GM08714 (cell line): Measurements from ENCODE around the gene TBC1D5.
"Not testable (repeated sequence)": the region's sequence is repeated elsewhere in the genome, so short reads cannot be mapped to it uniquely, and the experiment has no call there.

Source experiments
- H3K4me3 ChIP-seq: fragments of 200-500 bp; sonication (Bioruptor generic); 2 replicates; pipeline ENCODE4 v1.5.1; 2014; ENCODE audit warnings: mild to moderate bottlenecking, low read length, inconsistent platforms
- ZNF274 ChIP-seq: IDR thresholded peaks from 2 replicates; pipeline ENCODE4 v1.6.1; 2012; ENCODE audit warnings: mild to moderate bottlenecking, low read depth, low read length

TBC1D5 gene

GRCh38 chr3:17422636-17423035 lies 319.8 kb downstream of the TBC1D5 start:
- TF ChIP-seq ZNF274, result no peak

GRCh38 chr3:17420668-17421067 lies 321.8 kb downstream of the TBC1D5 start:
- no peak overlapping the region for H3K4me3 ChIP-seq
- no peak for TF ChIP-seq ZNF274

More at GRCh38 chr3:17422636-17423035, 319.8 kb downstream of the TBC1D5 start:
- H3K4me3 ChIP-seq, result no peak overlapping the region

- no peak overlapping the region for H3K4me3 ChIP-seq
- TF ChIP-seq ZNF274, result no peak
These were observed 329.4 kb downstream of the TBC1D5 start for GRCh38 chr3:17412950-17413530.

- no peak overlapping the region for H3K4me3 ChIP-seq
- TF ChIP-seq ZNF274, result no peak
These were observed 331.1 kb downstream of the TBC1D5 start for GRCh38 chr3:17411157-17411877.

GRCh38 chr3:17407576-17407975 lies 334.9 kb downstream of the TBC1D5 start:
- no peak for TF ChIP-seq ZNF274
- no peak overlapping the region for H3K4me3 ChIP-seq

- no peak for TF ChIP-seq ZNF274
- no peak overlapping the region for H3K4me3 ChIP-seq
These were observed 337.9 kb downstream of the TBC1D5 start for GRCh38 chr3:17404548-17404947.

GRCh38 chr3:17402442-17402841 lies 340.0 kb downstream of the TBC1D5 start:
- no peak for TF ChIP-seq ZNF274
- no peak overlapping the region for H3K4me3 ChIP-seq

GRCh38 chr3:17401912-17402311 lies 340.5 kb downstream of the TBC1D5 start:
- no peak overlapping the region for H3K4me3 ChIP-seq
- no peak for TF ChIP-seq ZNF274

GRCh38 chr3:17399586-17399985 lies 342.8 kb downstream of the TBC1D5 start:
- TF ChIP-seq ZNF274, result no peak
- H3K4me3 ChIP-seq, result no peak overlapping the region; the same call in 1 of the 2 replicates

GRCh38 chr3:17398959-17399551 lies 343.4 kb downstream of the TBC1D5 start:
- TF ChIP-seq ZNF274, result no peak
- H3K4me3 ChIP-seq, result no peak overlapping the region

- no peak overlapping the region; the same call in 1 of the 2 replicates for H3K4me3 ChIP-seq
- no peak for TF ChIP-seq ZNF274
These were observed 346.4 kb downstream of the TBC1D5 start for GRCh38 chr3:17396036-17396435.

GRCh38 chr3:17394541-17395155 lies 347.8 kb downstream of the TBC1D5 start:
- TF ChIP-seq ZNF274, result no peak
- no peak overlapping the region for H3K4me3 ChIP-seq

GRCh38 chr3:17392516-17392915 lies 349.9 kb downstream of the TBC1D5 start:
- H3K4me3 ChIP-seq, result not testable (repeated sequence)

GRCh38 chr3:17390785-17391184 lies 351.6 kb downstream of the TBC1D5 start:
- no peak for TF ChIP-seq ZNF274
- no peak overlapping the region for H3K4me3 ChIP-seq

GRCh38 chr3:17387108-17387507 lies 355.3 kb downstream of the TBC1D5 start:
- no peak overlapping the region for H3K4me3 ChIP-seq
- TF ChIP-seq ZNF274, result no peak
